NT2/D1 (cell line): Measurements from ENCODE around the gene RNF175.
A peak's percentile ranks its signal among the peaks of the same experiment; 100 is the strongest.

ENCODE experiments used
- DNase-seq: peaks from one replicate; pipeline ENCODE4 v3.0.0-alpha.2; 2011; ENCODE audit warnings: low read depth, low spot score
- H3K27me3 ChIP-seq: 2 replicates; pipeline ENCODE4 v1.6.0; 2011; ENCODE audit warnings: mild to moderate bottlenecking; ENCODE audit not compliant: insufficient read length, insufficient read depth
- H3K36me3 ChIP-seq: 2 replicates; pipeline ENCODE4 v1.6.1; 2011; ENCODE audit warnings: mild to moderate bottlenecking, low read length, mixed read lengths; ENCODE audit not compliant: insufficient read depth, insufficient read length
- H3K4me1 ChIP-seq: 2 replicates; pipeline ENCODE4 v1.5.1; 2011; ENCODE audit not compliant: insufficient read depth, insufficient read length
- H3K4me3 ChIP-seq: 2 replicates; pipeline ENCODE4 v1.5.1; 2011; ENCODE audit warnings: low read depth; ENCODE audit not compliant: insufficient read length
- H3K9ac ChIP-seq: 2 replicates; pipeline ENCODE4 v1.6.0; 2011; ENCODE audit warnings: low read depth; ENCODE audit not compliant: insufficient read length
- H3K9me3 ChIP-seq: 2 replicates; pipeline ENCODE4 v1.5.1; 2011; ENCODE audit warnings: mild to moderate bottlenecking, low read length; ENCODE audit not compliant: insufficient read depth
- SUZ12 ChIP-seq: IDR thresholded peaks from 2 replicates; pipeline ENCODE4 v1.6.1; 2011; ENCODE audit not compliant: insufficient read length, insufficient read depth; ENCODE audit errors: extremely low read depth
- YY1 ChIP-seq: IDR thresholded peaks from 2 replicates; pipeline ENCODE4 v1.6.1; 2011; ENCODE audit not compliant: insufficient read length, insufficient read depth
- ZNF274 ChIP-seq: IDR thresholded peaks from 2 replicates; pipeline ENCODE4 v1.6.1; 2011; ENCODE audit warnings: mild to moderate bottlenecking, low read depth, low read length

RNF175 gene

DNA sequence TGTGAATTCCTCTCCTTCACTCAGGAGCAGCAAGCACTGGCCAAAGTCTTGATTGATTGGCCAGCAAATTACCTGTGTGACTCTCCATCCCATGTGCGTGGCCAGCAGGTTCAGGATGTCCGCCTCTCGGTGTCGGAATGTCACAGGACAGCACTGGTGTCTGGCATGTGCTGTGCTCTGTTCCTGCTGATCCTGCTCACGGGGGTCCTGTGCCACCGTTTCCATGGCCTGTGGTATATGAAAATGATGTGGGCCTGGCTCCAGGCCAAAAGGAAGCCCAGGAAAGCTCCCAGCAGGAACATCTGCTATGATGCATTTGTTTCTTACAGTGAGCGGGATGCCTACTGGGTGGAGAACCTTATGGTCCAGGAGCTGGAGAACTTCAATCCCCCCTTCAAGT lies 55.3 kb downstream of the RNF175 start:
- no peak overlapping the region for H3K4me3 ChIP-seq

DNA sequence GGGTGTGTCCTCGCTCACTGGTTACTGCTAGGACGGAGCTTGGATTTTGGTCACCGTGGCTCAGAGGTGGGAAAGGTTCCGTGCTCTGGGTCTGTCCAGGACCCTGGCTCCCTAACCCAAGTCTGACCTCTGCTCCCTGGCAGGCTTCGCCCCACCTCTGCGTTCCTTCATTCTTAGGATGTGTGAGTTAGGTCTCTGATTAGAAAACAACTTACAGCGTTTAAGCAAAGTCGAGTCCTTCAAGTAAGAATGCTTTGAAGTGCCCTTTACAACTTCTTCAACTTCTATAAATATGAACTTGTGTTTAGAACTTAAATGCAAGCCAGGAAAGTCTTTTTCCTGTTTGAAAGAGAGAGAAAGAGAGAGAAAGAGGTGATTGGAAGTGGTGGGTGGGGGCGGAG lies 74.9 kb downstream of the RNF175 start:
- Histone ChIP-seq H3K9me3 (peaks cover 26% of the 10 kb centered on the region), H3K4me1 (no peaks in the 10 kb centered on the region), H3K4me3 (peak overlapping the region; percentile 46), H3K36me3 (no peaks in the 10 kb centered on the region), H3K27me3 (peaks cover 47% of the 10 kb centered on the region), H3K9ac (peak overlapping the region; percentile 23)
- no peak for TF ChIP-seq YY1
- no peak for DNase-seq

More for the DNA sequence above, 55.3 kb downstream of the RNF175 start:
- TF ChIP-seq SUZ12 (no peak), ZNF274 (no peak), YY1 (no peak)
- Histone ChIP-seq H3K9me3 (no peaks in the 10 kb centered on the region), H3K4me1 (no peaks in the 10 kb centered on the region), H3K27me3 (no peaks in the 10 kb centered on the region), H3K36me3 (no peaks in the 10 kb centered on the region), H3K9ac (no peak overlapping the region)
- DNase-seq = no peak

DNA sequence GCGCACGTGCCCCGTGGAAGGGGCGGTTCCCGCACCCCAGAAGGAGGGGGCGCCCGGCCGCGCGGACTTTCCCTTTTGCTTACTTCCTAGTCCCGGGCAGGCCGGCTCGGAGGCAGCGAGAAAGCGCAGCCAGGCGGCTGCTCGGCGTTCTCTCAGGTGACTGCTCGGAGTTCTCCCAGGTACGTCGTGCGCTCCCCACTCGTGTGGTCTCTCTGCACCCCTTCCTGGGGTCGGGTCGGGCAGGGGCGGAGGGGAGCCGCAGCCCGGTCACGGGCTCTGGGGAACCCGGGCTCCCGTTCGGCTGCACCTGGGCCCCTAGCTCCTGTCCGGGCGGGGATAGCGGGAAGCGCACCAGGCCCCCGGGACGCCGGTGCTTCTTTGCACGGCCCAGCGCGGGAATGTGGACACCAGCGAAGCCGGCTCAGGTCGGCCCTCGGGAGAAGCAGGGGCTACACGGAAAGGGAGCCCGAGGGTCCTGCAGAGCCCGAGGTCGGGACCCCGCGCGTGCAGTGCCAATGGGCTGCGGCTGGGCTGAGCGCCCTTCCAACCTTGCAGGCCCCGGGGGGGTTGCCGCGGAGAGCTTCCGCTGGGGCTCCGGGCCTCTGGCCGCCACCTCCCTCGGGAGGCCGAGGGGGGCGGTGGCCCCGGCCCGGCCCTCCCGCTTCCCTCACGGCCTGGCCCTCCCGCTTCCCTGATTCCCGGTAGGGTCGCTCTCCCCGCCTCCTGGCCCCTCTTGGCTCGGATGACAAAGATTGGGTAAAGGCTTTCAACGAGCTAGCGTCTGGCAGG lies 75.4 kb downstream of the RNF175 start, which contains the start of gene TLR2:
TSS of gene TLR2 (plus strand) at position 99 of the 789 bp plus-strand sequence. CDS start 18,628 bp downstream, outside the sequence.
- Histone ChIP-seq H3K9me3 (peaks cover 25% of the 10 kb centered on the region), H3K27me3 (peaks cover 47% of the 10 kb centered on the region), H3K4me1 (no peaks in the 10 kb centered on the region), H3K9ac (peak within 1 kb of the TSS; percentile 67), H3K36me3 (no peaks in the 10 kb centered on the region), H3K4me3 (peak within 1 kb of the TSS; percentile 46)
- DNase-seq = no peak
- TF ChIP-seq ZNF274 = no peak
- no peak for TF ChIP-seq SUZ12
- TF ChIP-seq YY1 = no peak

DNA sequence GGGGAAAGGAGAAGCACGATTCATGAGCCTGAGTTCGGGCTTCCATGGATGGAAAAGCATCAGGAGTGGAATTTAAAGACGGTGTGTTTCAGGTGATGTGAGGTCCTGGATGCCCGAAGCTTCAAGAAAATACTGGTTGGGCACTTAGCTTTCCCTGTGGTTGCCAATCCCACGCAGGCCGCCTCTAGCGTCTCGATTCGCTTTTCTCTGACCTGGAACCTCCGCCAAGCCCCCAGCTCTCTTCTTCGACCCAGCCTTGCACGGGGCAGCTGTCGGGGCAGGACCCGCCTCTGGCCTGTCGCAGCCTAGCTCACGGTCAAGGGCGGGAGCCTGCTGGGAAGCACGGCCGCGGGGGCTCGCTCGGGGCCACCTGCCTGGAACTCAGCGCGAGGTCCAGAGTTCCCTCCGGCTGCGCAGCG lies 76.1 kb downstream of the RNF175 start:
- no peaks in the 10 kb centered on the region for H3K36me3 ChIP-seq
- H3K4me3 ChIP-seq = peak overlapping the region; percentile 46
- H3K27me3 ChIP-seq = peaks cover 47% of the 10 kb centered on the region
- H3K4me1 ChIP-seq = no peaks in the 10 kb centered on the region
- H3K9ac ChIP-seq = peak overlapping the region; percentile 67
- DNase-seq = no peak
- peaks cover 19% of the 10 kb centered on the region for H3K9me3 ChIP-seq
- TF ChIP-seq ZNF274 (no peak), YY1 (no peak), SUZ12 (no peak)

DNA sequence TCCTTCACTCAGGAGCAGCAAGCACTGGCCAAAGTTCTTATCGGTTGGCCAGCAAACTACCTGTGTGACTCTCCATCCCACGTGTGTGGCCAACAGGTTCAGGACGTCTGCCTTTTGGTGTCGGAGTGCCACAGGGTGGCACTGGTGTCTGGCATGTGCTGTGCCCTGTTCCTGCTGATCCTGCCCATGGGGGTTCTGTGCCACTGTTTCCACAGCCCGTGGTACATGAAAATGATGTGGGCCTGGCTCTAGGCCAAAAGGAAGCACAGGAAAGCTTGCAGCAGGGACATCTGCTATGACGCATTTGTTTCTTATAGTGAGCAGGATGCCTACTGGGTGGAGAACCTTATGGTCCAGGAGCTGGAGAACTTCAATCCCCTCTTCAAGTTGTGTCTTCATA lies 80.3 kb downstream of the RNF175 start:
- Histone ChIP-seq H3K4me1 (no peaks in the 10 kb centered on the region), H3K9ac (no peak overlapping the region), H3K36me3 (no peaks in the 10 kb centered on the region), H3K27me3 (peaks cover 29% of the 10 kb centered on the region), H3K4me3 (no peak overlapping the region), H3K9me3 (no peaks in the 10 kb centered on the region)
- no peak for DNase-seq
- TF ChIP-seq SUZ12 (no peak), YY1 (no peak), ZNF274 (no peak)

DNA sequence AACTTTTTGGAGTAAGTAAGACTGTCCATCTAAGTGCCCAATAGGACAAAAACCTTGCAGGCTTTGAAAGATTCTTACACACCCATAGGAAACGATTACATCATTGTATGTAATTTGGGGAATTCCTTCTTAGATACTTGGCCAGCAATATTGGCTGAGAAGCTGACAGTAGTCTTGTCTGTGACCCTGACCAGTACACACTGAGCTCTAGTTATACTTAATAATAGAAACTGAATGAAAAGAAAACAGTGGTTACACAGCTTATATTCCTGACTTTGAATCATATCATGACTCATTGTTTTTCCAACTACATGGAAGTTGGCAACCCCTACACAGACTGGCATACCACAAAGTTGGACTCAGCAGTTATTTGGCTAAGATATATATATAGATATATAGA lies 82.8 kb downstream of the RNF175 start:
- Histone ChIP-seq H3K4me3 (no peak overlapping the region), H3K36me3 (no peaks in the 10 kb centered on the region), H3K9ac (no peak overlapping the region), H3K4me1 (no peaks in the 10 kb centered on the region), H3K27me3 (peaks cover 4% of the 10 kb centered on the region), H3K9me3 (no peaks in the 10 kb centered on the region)
- TF ChIP-seq ZNF274 (no peak), YY1 (no peak), SUZ12 (no peak)
- no peak for DNase-seq

DNA sequence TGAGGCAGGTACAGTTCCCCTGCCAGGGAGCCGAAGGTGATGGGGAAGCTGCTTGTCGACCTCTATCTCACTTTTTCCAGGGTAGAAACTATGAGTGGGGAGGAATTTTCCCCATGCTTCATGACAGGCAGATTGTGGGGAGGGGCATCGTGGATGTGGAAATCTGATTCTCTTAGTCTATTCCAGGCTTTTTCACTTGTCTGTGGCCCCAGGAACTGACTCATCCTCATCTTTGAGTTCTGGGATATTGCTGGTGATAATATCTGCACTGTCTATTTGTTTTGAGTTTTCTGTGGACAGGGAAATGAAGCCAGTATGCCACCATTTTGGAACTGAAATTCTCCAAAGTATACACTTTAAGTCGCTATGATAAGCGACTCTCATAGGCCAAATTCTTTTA lies 83.3 kb downstream of the RNF175 start:
- Histone ChIP-seq H3K36me3 (no peaks in the 10 kb centered on the region), H3K4me3 (no peak overlapping the region), H3K4me1 (no peaks in the 10 kb centered on the region), H3K9me3 (no peaks in the 10 kb centered on the region), H3K27me3 (no peaks in the 10 kb centered on the region), H3K9ac (no peak overlapping the region)
- no peak for TF ChIP-seq ZNF274
- no peak for TF ChIP-seq YY1
- TF ChIP-seq SUZ12 = no peak
- DNase-seq = no peak
